ENCODE results near the gene GDI2. TPM values are rescaled to one million over a fixed set of nuclear protein-coding genes. Genes with fewer than 3 reads are reported as not detected.

The GDI2 gene
- total RNA-seq, 1 donor from 2014 or later = 289 TPM

- peaks cover 2% of the 10 kb centered on the region for H3K4me1 Mint-ChIP-seq
- ATAC-seq (ENCODE audit: low read depth) (no peak), DNase-seq (no peak)
- POLR2A ChIA-PET = no interaction called here
- intact Hi-C loops (cut with micrococcal nuclease) = no loop called here
- H3K9me3 Mint-ChIP-seq = no peaks in the 10 kb centered on the region
- H3K4me3 Mint-ChIP-seq = no peak overlapping the region
- TF ChIP-seq CTCF (IDR thresholded peaks at IDR 0.05) = no peak
- H3K27me3 Mint-ChIP-seq = no peaks in the 10 kb centered on the region
- CTCF ChIA-PET = no interaction called here
- H3K27ac Mint-ChIP-seq = no peak overlapping the region
- H3K36me3 Mint-ChIP-seq (ENCODE audit: low read depth) = peaks cover 61% of the 10 kb centered on the region
These were observed 89.5 kb downstream of the GDI2 start for GRCh38 chr10:5723692-5724091.

DNA sequence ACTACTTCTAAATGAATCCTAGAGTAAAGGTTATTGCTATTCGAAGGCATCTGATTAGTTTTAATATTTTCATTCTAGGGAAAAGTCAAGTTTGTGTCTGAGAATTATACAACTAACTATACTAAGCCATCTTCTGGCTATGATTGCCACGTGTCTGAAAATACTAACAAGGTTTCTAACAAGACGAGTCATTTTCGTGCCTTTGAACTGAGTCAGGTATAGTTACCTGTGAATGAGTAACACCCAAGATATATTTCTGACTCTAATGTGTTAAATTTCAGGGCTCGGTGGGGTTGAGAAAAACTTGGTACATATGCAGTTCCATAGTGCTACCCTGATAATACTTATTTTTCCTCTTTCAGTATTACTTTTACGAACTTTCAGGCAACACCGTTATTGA, 93.1 kb downstream of the GDI2 start:
- DNase-seq (no peak), ATAC-seq (ENCODE audit: low read depth) (no peak)
- intact Hi-C loops (cut with micrococcal nuclease) = no loop called here
- Mint-ChIP-seq H3K27me3 (no peaks in the 10 kb centered on the region), H3K4me3 (no peak overlapping the region), H3K27ac (no peak overlapping the region), H3K36me3 (ENCODE audit: low read depth) (peaks cover 43% of the 10 kb centered on the region), H3K4me1 (peaks cover 17% of the 10 kb centered on the region), H3K9me3 (no peaks in the 10 kb centered on the region)
- ChIA-PET CTCF (no interaction called here), POLR2A (no interaction called here)
- no peak for TF ChIP-seq CTCF (IDR thresholded peaks at IDR 0.05)

GRCh38 chr10:5719546-5719945, 93.7 kb downstream of the GDI2 start:
- no peak for DNase-seq
- no peak for ATAC-seq (ENCODE audit: low read depth)
- H3K9me3 Mint-ChIP-seq = no peaks in the 10 kb centered on the region
- TF ChIP-seq CTCF (IDR thresholded peaks at IDR 0.05) = no peak
- intact Hi-C loops (cut with micrococcal nuclease) = loop anchor here (10.0 kb wide), 1 partner anchor 275 kb away; no protein-coding TSS in a partner anchor
- H3K4me1 Mint-ChIP-seq = peaks cover 22% of the 10 kb centered on the region
- H3K4me3 Mint-ChIP-seq = no peak overlapping the region
- H3K27ac Mint-ChIP-seq = no peak overlapping the region
- no peaks in the 10 kb centered on the region for H3K27me3 Mint-ChIP-seq
- H3K36me3 Mint-ChIP-seq (ENCODE audit: low read depth) = peaks cover 38% of the 10 kb centered on the region
- ChIA-PET CTCF (no interaction called here), POLR2A (no interaction called here)

Other genes with a start within 250 kb of the GDI2 start
- 3.3 and 3.5 TPM in 2 replicates for gene ASB13, start 146.8 kb downstream of the GDI2 start, total RNA-seq
- gene TASOR2, start 128.6 kb downstream of the GDI2 start, total RNA-seq = 69.8 and 81.4 TPM in 2 replicates
- gene ANKRD16, start 76.5 kb upstream of the GDI2 start, total RNA-seq = 9.2 and 11.1 TPM in 2 replicates
- 65.5 and 68.7 TPM in 2 replicates for gene FBH1, start 76.8 kb upstream of the GDI2 start, total RNA-seq
- gene IL15RA, start 164.1 kb upstream of the GDI2 start, total RNA-seq = 19.1 and 19.8 TPM in 2 replicates
- 151 and 160 TPM in 2 replicates for gene IL2RA, start 248.9 kb upstream of the GDI2 start, total RNA-seq